ENCODE data around the gene CEMP1.
A peak's percentile ranks its signal among the peaks of the same experiment; 100 is the strongest.
"Not testable (repeated sequence)": the region's sequence is repeated elsewhere in the genome, so short reads cannot be mapped to it uniquely, and the experiment has no call there.

The CEMP1 gene

DNA sequence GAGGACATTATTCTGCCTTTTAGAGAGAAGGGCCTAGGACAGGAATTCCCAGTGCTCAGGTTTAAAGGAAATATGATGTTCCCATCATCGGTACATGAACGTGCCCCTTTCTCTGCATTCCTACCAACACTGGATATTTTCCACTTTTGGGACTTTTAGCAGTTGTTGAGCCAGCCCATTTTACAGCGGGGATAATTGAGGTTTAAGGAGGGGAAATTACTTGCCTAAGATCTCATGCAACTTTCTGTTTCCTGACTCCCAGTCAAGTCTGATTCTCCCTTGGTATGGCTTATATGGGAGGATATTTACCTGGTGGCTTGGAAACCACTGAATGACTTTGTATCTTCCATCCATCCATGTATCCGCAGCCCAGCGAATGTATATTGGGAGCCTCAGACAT is 3.1 kb upstream of the CEMP1 start:
- DNase-seq: not testable (repeated sequence)

GRCh38 chr16:2533912-2534311 is 2.7 kb upstream of the CEMP1 start:
- no peak for DNase-seq

DNA sequence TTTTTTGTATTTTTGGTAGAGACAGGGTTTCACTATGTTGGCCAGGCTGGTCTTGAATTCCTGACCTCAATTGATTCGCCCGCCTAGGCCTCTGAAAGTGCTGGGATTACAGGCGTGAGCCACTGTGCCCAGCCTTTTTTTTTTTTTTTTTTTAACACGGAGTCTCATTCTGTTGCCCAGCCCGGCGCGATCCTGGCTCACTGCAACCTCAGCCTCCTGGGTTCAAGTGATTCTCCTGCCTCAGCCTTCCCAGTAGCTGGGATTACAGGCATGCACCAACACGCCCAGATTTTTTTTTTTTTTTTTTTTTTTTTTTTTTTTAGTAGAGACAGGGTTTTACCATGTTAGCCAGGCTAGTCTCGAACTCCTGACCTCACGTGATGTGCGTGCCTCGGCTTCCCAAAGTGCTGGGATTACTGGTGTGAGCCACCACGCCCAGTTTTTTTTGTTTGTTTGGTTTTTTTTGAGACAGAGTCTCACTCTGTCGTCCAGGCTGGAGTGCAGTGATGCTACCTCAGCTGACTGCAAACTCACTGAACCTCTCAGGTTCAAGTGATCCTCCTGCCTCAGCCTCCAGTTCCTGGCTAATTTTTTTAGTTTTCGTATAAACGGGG is 2.0 kb upstream of the CEMP1 start:
- DNase-seq: not testable (repeated sequence)

- peak; percentile 34 to 55 for DNase-seq
These were observed 1.4 kb upstream of the CEMP1 start for GRCh38 chr16:2532494-2533141.

GRCh38 chr16:2531696-2532493 is 687 bp upstream of the CEMP1 start:
- peak; percentile 98 for DNase-seq

DNA sequence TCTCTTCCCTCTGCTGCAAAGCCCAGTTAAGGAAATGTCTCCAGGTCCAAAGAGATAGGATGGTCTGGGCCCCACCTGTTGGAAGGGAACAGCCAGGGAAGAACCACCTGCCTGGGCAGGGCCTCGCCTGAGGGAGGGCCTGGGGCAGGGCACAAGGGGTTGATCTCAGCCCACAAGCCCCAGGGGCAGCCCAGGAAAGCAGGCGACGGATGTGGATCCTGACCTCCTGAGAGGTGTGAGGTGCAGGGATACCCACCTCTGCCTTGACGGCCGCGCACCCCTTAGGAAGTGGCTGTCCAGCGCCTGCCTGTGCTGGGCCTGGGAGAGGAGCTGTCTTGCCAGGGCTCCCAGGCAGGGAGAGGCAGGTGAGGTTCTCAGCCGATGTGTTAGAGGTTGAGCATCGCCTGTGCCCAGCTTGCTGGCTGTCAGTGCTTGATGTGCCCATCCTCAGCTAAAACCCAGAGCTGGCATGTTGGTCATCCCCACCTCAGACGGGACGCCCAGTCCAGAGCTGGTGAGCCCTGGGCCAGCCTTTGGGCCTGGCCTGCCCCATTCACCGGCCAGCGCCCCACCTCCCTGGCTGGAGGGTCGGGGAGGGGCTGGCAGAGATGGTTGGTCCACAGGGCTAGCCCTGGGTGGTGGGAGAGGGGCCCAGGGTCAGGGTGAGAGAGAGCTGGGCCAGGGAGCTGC is 434 bp downstream of the CEMP1 start:
- DNase-seq: no peak

- DNase-seq: no peak
These were observed 1.1 kb downstream of the CEMP1 start for GRCh38 chr16:2529961-2530628.

GRCh38 chr16:2529061-2529931 is 1.9 kb downstream of the CEMP1 start:
- no peak for DNase-seq

- DNase-seq: no peak
These were observed 2.8 kb downstream of the CEMP1 start for GRCh38 chr16:2528161-2529060.

- no peak for DNase-seq
These were observed 3.5 kb downstream of the CEMP1 start for GRCh38 chr16:2527784-2528100.

- DNase-seq: no peak
These were observed 4.0 kb downstream of the CEMP1 start for GRCh38 chr16:2527071-2527783.

- no peak for DNase-seq
These were observed 5.1 kb downstream of the CEMP1 start for GRCh38 chr16:2526135-2526534.

DNA sequence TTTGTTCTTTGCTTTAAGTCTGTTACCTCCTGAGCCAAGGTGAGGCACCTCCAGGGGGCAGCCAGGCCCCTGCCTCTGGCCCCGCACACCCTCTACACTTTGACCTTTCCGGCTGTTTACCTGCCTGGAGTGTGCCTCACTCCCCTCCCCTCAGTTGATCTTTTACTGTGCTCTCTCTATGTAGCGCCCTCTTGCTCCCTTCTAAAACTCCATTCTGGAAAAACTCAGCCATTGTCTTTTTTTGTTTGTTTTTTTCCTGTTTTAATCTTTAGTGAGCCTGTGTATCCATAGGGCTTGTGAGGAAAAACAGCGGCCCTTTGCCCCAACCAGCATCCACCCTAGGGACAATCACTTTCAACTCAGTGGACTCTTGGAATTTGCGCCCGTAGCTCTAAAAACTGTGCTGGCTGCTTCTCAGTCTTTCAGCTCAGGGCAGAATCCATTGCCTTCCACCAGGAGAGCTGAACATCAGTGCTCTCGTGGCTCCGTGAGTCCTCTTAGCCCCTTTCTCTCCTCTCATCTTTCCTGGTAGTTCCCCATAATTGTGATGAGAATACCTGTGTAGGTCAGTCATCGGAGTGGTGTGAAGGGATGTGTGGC is 6.8 kb downstream of the CEMP1 start:
- no peak for DNase-seq

DNA sequence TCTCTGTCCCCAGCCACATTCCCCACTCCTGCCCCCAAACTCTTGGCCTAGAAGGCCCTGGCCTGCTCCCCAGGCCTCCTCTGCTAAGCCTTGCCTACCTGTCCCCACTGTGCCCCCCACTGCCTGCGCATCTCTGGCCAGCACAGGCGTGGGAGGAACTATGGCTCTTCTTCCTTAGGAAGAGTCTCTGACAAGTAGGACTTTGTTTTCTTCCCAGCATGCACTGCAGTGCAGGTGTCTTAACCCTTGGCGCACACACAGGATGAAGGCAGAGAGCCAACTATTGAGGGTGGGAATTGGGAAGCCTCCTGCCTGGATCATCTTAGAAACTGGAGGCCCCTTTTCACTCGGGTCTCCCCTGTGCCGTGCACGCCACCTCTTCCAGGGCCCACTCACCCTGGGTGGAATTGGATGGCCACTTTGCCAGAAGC is 7.4 kb downstream of the CEMP1 start:
- no peak for DNase-seq

DNA sequence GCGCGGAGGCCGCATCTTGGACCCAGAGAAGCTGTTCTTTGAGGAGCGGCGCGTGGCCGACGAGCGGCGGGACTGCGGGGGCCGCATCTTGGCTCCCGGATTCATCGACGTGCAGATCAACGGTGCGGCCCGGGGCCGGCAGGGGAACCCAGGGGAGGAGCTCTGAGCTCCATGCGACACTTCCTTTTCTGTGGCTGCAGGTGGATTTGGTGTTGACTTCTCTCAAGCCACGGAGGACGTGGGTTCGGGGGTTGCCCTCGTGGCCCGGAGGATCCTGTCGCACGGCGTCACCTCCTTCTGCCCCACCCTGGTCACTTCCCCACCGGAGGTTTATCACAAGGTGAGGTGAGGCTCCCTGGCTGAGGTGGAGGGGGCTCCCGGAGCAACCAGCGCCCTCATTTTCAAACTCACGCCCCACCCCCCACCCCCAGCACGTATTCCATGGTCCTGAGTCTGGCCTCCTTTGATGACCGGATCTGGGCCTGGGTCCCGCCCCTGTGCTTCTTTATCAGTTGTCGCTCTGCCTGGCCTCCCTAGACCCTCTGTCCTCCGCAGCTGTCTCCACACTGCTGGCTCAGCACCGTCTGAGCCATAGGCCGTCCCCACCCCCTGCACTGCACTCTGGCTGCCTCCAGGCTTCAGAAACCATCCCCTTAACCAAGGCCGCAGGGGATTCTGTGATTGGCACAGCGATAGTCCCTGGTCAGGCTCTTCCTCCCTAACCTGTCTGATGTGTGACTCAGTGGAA is 10.2 kb downstream of the CEMP1 start:
- DNase-seq: no peak

DNA sequence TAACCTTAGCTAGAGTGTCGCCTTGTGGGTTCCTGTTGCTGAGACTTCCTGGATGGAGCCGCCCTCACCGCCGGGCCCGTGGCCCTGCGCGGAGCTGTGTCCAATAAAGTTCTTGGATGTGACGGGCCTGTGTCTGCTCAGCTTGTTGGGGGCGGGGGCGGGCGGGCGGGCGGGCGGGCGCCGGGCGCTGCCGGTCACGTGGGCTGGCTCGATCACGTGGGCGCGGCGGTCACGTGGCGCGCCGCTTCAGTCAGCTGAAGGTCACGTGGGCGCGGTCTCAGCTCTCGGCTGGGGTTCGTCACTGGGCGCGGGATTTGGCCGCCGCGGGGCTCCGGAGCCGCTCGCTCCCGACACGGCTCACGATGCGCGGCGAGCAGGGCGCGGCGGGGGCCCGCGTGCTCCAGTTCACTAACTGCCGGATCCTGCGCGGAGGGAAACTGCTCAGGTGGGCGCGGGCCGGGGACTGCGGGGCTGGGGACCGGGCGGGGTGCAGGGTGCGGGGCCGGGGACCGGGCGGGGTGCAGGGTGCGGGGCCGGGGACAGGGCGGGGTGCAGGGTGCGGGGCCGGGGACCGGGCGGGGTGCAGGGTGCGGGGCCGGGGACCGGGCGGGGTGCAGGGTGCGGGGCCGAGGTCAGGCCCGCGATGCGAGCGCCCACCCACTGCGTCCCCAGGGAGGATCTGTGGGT is 11.0 kb downstream of the CEMP1 start, which contains the start of gene AMDHD2:
TSS of gene AMDHD2 (plus strand) at position 275 of the 687 bp plus-strand sequence. CDS start at position 363, 88 bp downstream.
- DNase-seq: peak; percentile 82 to 87

DNA sequence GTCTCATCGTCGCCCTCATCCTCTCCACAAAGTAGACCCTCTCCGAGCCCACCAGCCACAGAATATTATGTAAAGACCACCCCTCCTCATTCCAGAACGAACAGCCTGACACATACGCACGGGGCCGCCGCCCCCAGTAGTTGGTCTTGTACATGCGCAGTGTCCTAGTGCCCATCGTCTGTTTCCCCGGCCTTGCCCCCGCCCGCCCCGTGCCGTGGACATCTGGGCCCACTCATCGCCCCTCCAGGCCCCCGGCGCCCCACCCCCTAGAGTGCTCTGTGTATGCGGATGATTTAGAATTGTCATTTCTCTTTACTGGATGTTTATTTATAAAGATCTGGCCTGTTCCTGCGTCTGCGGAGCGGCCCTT is 11.5 kb downstream of the CEMP1 start:
- DNase-seq: no peak

All from inflammatory macrophage treated with lipopolysaccharide for 1 hour (primary cell).